GM18867 (cell line): ENCODE data around the gene ENSA.
"Not testable (repeated sequence)": the region's sequence is repeated elsewhere in the genome, so short reads cannot be mapped to it uniquely, and the experiment has no call there.

ENCODE experiments used
- ATAC-seq: cut with Tn5 transposase; IDR thresholded peaks from one replicate; pipeline ENCODE4 v1.9.1; 2021; ENCODE audit warnings: mild to moderate bottlenecking, moderate library complexity; ENCODE audit not compliant: unreplicated experiment

ENSA gene

GRCh38 chr1:150629115-150629928 lies at the start of gene ENSA:
Gene ENSA, minus strand, starts transcription at chr1:150629612. Its CDS starts 142 bp downstream, at chr1:150629470.
- ATAC-seq = peak; percentile 89

- no peak for ATAC-seq
Measured at GRCh38 chr1:150678988-150679387, 49.6 kb upstream of the ENSA start.

GRCh38 chr1:150674881-150675280 lies 45.5 kb upstream of the ENSA start:
- ATAC-seq = no peak

GRCh38 chr1:150663321-150663720 lies 33.9 kb upstream of the ENSA start:
- no peak for ATAC-seq

GRCh38 chr1:150662811-150663210 lies 33.4 kb upstream of the ENSA start:
- ATAC-seq = no peak

- ATAC-seq = no peak
Measured at GRCh38 chr1:150661156-150661555, 31.7 kb upstream of the ENSA start.

- ATAC-seq = no peak
Measured at GRCh38 chr1:150660584-150660983, 31.2 kb upstream of the ENSA start.

- ATAC-seq = not testable (repeated sequence)
Measured at GRCh38 chr1:150657064-150657463, 27.7 kb upstream of the ENSA start.

GRCh38 chr1:150654635-150655034 lies 25.2 kb upstream of the ENSA start:
- ATAC-seq = not testable (repeated sequence)

- ATAC-seq = no peak
Measured at GRCh38 chr1:150650193-150650592, 20.8 kb upstream of the ENSA start.

- no peak for ATAC-seq
Measured at GRCh38 chr1:150649441-150650075, 20.1 kb upstream of the ENSA start.

GRCh38 chr1:150642296-150642695 lies 12.9 kb upstream of the ENSA start:
- no peak for ATAC-seq

GRCh38 chr1:150641126-150641815 lies 11.9 kb upstream of the ENSA start:
- ATAC-seq = not testable (repeated sequence)

- ATAC-seq = not testable (repeated sequence)
Measured at GRCh38 chr1:150638430-150638829, 9.0 kb upstream of the ENSA start.

- not testable (repeated sequence) for ATAC-seq
Measured at GRCh38 chr1:150634839-150635622, 5.6 kb upstream of the ENSA start.

- ATAC-seq = no peak
Measured at GRCh38 chr1:150628766-150629114, 672 bp downstream of the ENSA start.

- ATAC-seq = no peak
Measured at GRCh38 chr1:150627826-150628410, 1.5 kb downstream of the ENSA start.

- no peak for ATAC-seq
Measured at GRCh38 chr1:150626150-150626549, 3.3 kb downstream of the ENSA start.

- not testable (repeated sequence) for ATAC-seq
Measured at GRCh38 chr1:150624546-150624945, 4.9 kb downstream of the ENSA start.

GRCh38 chr1:150624134-150624533 lies 5.3 kb downstream of the ENSA start:
- ATAC-seq = not testable (repeated sequence)
